HG03066 (cell line): ENCODE measurements around the gene CCNJL.
"Not testable (repeated sequence)": the region's sequence is repeated elsewhere in the genome, so short reads cannot be mapped to it uniquely, and the experiment has no call there.

Experiments
- ATAC-seq: cut with Tn5 transposase; IDR thresholded peaks from one replicate; pipeline ENCODE4 v1.9.1; 2021; ENCODE audit warnings: low read depth; ENCODE audit not compliant: unreplicated experiment

CCNJL gene, protein sequence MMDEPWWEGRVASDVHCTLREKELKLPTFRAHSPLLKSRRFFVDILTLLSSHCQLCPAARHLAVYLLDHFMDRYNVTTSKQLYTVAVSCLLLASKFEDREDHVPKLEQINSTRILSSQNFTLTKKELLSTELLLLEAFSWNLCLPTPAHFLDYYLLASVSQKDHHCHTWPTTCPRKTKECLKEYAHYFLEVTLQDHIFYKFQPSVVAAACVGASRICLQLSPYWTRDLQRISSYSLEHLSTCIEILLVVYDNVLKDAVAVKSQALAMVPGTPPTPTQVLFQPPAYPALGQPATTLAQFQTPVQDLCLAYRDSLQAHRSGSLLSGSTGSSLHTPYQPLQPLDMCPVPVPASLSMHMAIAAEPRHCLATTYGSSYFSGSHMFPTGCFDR

DNA sequence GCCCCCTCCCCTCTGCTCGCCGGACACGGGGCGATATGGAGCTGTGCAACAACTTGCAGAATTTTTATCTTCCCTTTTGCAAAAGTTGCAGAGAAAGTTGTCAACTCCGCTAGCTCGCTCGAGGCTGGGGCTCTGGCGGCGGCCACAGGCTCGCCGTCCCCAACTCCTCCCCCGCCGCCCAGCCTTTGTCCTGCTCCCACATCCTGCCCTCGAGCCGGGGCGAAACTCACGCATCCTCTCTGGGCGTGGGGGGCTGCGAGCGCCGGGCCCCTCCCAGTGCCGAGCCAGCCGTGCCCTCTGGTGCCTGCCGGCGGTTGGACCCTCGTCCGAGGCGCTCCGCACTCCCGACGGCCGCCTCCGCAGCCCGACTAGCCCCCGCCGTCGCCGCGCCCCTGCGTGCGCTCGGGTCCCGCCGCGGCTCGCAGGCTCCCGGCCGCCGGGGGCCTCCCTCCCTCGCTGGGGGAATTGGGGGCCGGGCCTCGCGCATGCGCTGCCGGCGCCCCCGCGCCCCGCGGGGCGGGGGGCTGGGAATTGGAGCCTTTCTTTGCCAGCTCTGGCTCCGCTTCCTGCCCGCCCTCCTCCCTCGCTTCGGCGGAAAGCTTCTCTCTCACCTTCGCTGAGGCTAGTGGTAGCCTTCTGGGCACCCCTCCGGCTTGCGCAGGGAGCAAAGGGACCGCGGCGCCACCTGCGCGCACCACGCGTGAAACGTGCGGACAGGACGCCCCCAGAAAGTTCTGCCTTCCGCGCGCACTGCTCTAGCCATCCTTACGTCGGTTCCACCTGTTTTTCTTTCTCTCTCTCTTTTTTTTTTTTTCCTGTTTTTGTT, at the start of gene CCNJL:
TSS of gene CCNJL (minus strand) at position 431 of the 826 bp plus-strand sequence. CDS start 641 bp downstream, outside the sequence.
- peak; percentile 51 for ATAC-seq

DNA sequence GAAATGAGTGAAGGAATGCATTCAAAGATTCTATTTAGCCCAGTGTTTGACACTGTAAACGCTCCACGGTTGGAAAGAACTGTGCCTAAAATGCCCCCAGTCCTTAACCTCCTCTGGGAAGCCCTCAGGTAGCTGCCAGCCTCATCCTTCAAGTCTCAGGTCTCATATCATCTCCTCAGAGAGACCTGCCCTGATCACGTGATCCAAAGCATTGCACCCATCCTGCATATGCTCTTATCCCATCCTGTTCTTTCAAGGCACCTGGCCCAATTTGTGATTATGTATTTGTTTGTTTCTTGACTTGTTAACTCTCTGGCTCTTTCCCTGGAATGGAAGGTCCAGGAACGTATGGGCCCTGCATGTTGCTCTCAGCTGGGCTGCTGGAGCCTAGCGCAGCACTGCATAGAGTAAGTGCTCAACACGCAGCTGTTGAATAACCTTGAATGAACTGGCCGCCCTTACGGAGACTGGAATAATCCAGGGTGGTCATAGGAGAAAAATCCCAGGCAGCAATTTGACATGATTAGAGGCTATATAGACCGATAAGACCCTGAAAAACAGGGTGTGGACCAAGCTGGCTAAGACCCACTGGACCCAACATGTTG, 49.4 kb upstream of the CCNJL start:
- ATAC-seq, result no peak

DNA sequence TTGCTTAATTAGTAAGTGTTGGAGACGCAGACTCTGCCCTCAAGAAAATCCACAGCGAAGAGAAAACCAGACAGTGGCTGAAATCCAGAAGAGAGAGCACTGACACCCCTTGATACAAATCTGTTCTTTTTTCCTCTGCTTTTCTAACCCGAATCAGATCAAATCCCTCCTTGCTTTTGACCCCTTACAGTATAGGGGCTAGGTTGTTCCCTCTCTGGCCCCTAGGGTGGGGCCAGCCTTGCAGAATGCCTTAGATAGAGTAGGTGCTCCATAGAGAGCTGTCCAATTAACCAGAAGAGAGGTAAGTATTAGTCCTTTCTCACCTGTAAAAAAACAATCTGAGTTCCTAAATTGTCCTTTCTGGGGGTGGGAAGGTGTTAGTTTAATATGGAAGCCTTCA, 47.9 kb upstream of the CCNJL start:
- ATAC-seq, result no peak

DNA sequence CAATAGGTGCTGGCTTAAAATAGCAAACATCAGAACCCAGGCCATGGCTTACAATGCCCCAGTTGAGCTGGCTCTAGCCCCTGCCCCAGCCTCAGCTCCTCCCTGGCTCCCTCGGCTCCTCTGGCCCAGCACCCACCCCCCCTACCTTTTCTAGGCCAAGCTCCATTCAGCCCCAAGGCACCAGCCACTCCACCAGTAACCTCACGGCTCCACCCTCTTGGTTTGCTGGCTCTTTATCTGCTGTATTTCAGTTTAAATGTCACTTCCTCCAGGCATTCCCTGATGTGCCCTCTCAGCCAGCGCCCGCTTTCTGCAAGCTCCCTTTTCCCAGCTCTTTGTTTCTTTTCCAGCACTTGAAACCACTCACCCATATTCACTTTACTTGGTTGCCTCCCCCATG, 47.5 kb upstream of the CCNJL start:
- ATAC-seq, result no peak

DNA sequence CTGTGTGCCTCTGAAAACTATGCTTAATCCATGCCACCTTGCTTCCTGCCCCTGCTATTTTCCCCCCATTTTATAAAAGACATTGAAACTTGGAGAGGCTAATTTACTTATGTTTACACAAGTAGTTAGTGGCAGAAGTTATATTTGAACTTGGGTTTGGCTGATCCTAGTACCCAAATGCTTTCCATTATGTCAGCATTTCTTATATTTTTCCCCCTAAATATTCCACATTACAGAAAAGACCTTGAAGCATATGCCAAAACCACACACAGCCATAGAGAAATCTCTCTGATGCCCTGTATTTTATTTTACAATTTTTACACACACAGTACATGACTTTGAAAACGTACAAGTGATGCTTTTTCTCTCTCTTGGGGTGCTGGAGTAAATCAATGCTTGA, 46.9 kb upstream of the CCNJL start:
- ATAC-seq, result no peak

DNA sequence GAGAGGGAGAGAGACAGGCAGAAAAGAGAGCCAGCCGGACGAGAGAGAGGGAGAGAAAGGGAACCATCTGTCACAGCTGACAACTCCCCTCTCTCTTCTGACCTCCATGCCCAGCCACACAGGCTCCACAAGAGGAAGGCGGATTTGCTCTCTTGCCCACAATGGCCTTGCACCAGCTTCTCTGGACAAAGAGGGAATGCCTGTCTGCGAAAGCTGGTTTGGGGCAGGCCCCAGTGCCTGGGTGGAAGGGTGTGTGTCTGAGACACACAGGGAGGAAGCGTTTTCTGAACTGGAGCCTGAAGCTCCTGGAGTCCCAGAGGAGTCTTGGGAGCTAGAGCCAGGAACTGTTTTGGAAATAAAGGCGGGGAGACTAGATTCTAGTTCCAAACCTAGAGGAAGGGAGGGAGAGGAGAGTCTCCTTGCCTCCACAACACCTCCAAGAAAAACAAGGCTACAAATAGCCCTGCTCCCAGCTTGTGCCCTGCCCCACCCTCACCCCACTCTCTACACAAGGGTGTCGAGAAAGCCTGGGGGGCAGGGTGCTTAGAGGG, 45.6 kb upstream of the CCNJL start:
- no peak for ATAC-seq

DNA sequence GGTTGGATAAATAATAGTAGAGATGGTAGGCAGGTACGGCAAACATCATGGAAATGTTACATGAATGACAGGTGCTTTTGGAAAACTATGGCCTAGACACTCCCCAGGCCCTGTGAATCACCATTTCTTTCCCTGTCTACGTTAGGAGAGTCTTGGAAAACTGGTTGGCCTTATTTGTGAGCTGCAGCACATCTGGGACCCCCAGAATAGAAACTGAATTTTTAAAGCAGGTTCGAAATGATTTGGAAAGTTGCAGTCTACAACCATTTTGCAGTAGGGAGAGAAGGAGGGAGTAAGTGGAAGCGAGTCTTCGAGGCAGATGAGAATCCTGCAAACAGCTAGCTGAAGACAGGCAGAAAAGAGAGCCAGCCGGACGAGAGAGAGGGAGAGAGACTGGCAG, 45.0 kb upstream of the CCNJL start:
- no peak for ATAC-seq

DNA sequence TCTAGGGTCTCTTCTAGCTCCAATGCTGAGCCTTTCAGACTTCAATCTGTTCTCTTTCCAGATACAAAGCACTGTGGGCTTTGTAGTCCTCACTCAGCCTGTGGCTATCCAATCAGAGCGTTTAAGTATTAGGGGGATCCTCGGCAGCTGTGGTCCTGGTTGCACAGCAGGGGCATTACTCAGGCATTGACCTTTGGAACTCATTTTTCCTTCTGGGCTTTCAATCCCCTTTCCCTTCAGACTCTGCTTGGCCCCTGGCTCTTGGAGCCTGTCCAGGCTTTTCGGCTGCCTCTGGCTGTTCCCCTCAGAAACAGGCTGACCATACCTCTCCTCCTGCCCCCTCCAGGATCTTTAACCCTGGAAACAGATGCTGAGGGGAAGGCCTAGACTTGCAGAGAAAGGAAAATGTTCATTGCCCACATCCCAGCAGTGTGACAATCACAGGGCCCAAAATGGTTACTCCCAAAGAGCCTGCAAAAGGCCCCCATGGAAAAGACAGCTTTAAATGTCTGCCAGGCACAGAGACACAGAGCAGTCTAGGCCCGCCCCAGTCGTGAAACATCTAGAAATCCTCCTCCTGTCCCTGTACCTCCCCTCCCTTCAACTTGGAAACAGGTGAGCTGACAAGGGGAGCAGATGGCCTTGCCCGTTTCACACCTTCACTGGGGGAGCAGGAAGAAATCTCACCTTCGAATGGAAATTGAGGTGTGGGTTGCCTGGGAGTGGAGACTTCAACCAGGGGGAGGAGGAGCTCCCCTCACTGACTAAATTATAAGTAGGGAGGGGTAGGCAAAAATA, 44.4 kb upstream of the CCNJL start:
- ATAC-seq, result no peak

DNA sequence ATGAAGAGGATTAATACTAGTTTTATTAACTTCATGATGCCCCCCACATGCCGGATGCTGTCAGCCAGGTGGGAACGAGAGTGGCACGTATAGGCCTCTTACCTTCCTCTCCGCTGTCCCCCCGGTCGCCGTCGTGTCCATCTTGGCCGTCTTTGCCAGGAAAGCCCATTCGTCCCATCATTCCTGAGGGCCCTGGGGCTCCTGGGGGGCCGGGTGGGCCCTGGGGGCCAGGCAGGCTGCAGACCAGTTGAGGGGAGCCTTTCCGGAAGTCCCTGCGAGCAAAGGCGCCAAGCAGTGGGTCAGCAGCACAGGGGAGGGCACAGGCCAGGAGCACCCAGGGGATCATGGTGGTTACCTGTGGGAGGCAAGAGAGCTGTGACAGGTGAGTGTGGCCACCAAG, 42.3 kb upstream of the CCNJL start:
- no peak for ATAC-seq

DNA sequence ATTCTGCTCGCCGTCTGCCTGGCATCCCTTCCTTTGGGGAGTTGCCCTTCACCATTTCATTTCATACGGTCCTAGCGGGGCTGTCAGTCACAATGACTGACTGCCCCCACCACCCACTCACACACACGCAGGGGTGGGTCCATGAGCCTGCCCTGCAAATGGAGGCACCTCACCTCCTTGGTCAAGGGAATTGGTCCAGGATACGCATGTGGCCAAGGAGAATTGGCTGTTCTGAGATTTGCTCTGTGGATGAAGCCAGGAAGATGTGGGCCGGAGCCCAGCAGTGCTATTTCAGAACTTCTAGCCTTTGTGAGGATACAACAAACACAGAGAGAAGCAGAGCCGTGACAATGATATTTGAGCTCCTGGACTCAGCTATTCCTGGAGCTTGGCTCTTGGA, 41.0 kb upstream of the CCNJL start:
- ATAC-seq, result no peak

DNA sequence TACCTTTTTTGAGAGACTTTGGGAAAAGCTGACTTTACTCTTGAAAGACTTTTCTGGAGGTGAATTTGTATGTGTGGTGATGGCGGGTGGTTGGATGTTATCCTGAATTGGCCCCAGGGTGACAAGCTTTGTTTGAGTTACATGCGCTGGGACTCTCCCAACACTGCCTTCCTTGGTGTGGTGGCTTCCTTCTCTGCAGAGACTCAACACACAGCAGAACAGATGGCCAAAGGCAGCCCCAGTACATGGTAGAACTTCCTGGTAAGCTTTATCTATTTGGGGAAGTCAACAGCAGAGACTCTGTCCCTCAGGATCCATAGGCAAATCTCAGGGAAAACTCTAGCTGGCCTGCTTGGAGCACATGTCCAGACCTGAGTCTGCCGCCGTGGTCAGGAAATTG, 39.9 kb upstream of the CCNJL start:
- no peak for ATAC-seq

DNA sequence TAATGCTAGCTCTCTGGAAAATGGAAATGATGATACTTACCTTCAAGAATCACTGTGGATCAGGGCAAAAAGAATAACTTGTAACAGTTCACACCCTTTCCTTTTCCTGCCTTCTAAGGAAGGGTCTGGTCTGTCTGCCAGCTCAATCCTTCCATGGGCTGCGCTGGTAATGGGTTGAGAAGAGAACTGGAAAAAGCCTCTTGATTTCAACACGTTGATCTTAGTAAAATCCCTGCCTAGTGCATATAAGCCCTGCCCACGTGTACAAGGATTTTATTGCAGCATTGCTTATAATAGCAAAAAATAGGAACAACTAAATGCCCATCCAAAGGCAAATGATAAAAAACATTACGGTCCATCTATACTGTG, 37.6 kb upstream of the CCNJL start:
- no peak for ATAC-seq

DNA sequence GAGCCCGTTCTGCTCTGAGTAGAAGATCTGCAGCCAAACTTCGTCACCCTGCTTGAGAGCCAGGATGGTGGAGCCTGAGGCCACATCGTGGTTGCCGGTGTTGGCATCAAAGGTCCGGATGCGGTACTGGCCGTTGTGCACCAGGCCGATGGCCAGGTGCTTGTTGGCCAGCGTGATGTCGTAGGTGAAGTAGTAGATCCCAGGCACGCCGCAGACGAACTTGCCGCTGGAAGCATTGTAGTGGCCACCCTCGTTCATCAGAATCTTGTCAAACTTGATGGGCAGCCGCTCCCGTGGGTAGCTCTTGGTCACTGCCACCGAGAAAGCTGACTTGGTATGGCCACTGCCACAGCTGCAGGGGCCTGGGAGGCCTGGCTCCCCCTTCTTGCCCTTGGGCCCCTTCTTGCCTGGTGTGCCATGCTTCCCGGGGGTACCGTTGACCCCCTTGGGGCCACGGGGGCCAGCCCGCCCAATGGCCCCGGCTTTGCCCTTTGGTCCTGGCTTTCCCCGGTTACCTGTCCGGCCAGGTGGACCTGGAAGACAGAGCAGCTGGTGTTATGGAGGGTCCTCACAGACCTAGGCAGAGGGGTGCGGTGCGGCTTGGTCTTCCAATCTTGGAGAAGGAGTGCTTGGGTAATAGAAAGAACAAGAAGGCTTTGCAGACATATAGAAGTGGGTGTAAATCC, 37.0 kb upstream of the CCNJL start:
- ATAC-seq, result no peak

DNA sequence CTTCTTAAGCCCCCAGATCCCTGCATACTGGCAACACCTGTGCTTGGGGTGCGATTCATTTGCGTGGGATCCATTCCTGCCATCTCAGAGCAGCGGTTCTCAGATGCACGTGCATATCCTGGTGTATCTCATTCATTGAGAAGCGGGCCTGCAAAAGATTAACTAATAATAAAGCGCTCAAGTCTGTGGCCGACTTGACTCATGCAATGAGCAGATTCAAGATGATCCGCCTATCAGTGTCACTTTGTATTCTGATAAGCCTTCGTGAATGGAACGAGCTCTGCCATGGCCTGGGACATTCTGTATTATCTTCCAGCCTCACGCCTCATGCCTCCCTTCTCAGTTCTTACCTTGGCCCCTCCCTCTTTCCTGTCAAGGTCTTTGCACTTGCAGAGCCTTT, 35.7 kb upstream of the CCNJL start:
- ATAC-seq, result no peak

DNA sequence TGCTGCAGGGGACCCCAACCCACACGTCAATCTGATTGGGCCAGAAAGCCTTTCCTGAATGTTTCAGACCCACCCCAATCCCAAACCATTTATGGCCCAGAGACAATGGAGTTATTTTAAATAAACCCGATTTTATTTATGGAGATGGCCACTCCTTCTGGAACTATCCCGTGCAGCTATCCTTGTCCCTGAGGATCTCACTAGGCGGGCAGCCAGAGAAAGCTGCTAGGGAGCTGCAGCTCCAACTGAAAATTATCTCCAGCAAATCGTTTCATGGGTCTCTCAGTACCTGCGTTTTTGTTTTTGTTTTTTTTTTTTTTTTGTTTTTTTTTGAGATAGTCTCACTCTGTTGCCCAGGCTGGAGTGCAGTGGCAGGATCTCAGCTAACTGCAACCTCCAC, 35.1 kb upstream of the CCNJL start:
- no peak for ATAC-seq

DNA sequence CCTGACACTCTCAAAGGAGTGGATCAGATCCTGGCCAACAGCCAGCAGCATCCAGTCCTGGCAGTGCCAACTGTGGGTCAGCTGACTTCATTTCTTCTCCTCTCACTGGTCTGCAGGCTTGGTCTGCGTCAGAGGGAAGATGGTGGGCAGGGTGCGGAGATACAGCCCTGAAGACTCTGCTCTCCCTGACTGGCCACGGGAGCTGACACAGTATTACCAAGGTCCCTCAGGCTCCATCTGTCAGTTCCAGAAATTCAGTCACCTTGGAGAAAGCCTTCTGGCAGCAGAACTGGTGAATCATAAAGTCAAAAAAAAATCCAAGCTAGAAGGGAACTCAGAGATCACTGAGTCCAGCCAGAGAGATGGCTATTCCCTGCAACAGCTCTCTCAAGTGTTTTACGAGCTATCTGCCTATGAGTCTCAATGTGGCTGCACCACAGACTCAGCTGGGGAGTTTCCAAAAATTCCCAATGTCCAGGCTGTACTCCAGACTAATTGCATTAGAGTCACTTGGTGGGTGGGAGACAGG, 30.1 kb upstream of the CCNJL start:
- no peak for ATAC-seq

DNA sequence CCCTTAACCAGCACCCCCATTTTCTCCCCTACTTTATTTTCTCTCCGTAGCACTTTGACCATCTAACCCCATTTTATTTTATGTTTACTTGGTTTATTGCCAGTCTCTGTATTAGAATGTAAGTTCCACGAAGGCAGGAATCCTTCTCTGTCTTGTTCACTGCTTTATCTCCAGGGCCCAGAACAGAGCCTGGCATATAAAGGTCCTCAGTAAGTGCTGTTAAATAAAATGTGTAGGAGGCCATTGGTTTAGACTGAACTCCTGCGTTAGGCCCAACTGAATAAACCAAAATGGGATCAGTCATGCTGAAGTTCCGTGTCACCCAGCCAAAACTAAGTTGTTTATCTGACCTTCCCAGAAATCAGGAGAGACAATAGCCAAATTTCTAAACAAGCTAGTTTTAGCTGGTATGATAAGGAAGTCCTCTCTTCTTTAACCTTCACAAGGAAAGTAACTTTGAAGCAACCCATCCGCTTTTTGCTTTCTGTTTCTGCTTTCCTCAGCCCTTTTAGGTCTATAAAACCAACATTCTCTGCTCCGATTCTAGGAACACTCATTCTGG, 29.0 kb upstream of the CCNJL start:
- ATAC-seq, result no peak

DNA sequence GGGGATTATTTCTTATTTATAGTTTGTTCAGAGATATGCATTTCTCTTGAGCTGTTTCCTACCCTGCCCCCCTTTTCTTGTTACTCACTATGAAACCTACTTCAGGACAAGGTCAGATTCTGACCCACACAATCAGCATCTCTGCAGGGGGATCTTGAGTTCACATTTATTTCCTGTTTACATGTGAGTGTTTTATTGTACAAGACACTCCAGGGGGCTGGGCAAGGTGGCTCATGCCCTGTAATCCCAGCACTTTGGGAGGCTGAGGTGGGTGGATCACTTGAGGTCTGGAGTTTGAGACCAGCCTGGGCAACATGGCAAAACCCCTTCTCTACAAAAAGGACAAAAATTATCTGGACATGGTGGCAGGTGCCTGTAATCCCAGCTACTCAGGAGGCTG, 28.1 kb upstream of the CCNJL start:
- ATAC-seq, result not testable (repeated sequence)

DNA sequence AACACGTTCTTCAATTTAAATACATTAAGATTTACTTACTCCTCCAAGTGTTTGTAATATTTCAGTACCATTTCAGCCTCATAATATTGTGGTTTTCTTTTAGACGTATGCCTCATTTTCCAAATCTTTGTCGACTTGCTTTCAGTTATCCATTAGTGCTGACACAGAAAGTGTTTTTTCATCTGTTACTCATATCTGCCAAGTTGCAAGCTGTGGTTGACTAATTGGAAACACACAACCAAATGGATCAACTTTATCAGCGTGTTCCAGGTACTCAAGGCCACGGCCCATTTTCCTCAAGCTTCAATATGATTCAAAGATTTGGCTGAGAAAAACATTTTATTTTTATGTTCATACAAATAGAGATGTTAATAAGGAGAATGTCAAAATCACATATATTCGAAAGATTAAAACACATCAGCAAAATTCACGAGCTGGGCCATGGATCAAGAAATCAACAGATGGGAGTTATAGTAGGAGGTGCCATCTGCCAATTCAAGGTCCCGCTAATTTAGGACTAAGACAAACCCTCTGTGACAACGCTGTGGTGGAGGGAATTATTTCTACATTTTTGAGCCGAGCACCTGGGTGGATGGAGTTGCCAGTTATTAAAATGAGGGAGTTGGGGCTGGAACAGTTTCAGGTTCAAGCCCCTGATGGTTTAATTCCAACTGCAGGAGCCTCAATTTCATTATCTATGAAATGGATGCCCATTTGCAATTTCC, 27.2 kb upstream of the CCNJL start:
- ATAC-seq, result no peak
